ENCODE results near the gene VMP1.
A peak's percentile ranks its signal among the peaks of the same experiment; 100 is the strongest.
"Not testable (repeated sequence)": the region's sequence is repeated elsewhere in the genome, so short reads cannot be mapped to it uniquely, and the experiment has no call there.

Gene VMP1

GRCh38 chr17:59825533-59826322 is 118.3 kb downstream of the VMP1 start:
- no peak for DNase-seq (ENCODE audit: low read depth)
- no peak overlapping the region for H3K4me3 ChIP-seq (ENCODE audit: control insufficient read depth, low read depth, low read length)
- no peak for TF ChIP-seq CTCF (IDR thresholded peaks at IDR 0.05; ENCODE audit: control insufficient read depth, insufficient read depth, low read depth, low read length, missing control alignments)

- H3K4me3 ChIP-seq (ENCODE audit: control insufficient read depth, low read depth, low read length), result no peak overlapping the region
- TF ChIP-seq CTCF (IDR thresholded peaks at IDR 0.05; ENCODE audit: control insufficient read depth, insufficient read depth, low read depth, low read length, missing control alignments), result no peak
- DNase-seq (ENCODE audit: low read depth), result no peak
These were observed 119.4 kb downstream of the VMP1 start for GRCh38 chr17:59826706-59827453.

GRCh38 chr17:59827721-59828477 is 120.4 kb downstream of the VMP1 start:
- no peak for DNase-seq (ENCODE audit: low read depth)
- no peak overlapping the region for H3K4me3 ChIP-seq (ENCODE audit: control insufficient read depth, low read depth, low read length)

GRCh38 chr17:59828478-59828760 is 121.0 kb downstream of the VMP1 start:
- no peak overlapping the region for H3K4me3 ChIP-seq (ENCODE audit: control insufficient read depth, low read depth, low read length)
- TF ChIP-seq CTCF (IDR thresholded peaks at IDR 0.05; ENCODE audit: control insufficient read depth, insufficient read depth, low read depth, low read length, missing control alignments), result no peak
- no peak for DNase-seq (ENCODE audit: low read depth)

More at GRCh38 chr17:59827721-59828477, 120.4 kb downstream of the VMP1 start:
- TF ChIP-seq CTCF (IDR thresholded peaks at IDR 0.05; ENCODE audit: control insufficient read depth, insufficient read depth, low read depth, low read length, missing control alignments), result no peak

GRCh38 chr17:59828819-59829216 is 121.4 kb downstream of the VMP1 start:
- DNase-seq (ENCODE audit: low read depth); H3K4me3 ChIP-seq (ENCODE audit: control insufficient read depth, low read depth, low read length): not testable (repeated sequence)

GRCh38 chr17:59829217-59830006 is 122.0 kb downstream of the VMP1 start:
- no peak overlapping the region for H3K4me3 ChIP-seq (ENCODE audit: control insufficient read depth, low read depth, low read length)
- TF ChIP-seq CTCF (IDR thresholded peaks at IDR 0.05; ENCODE audit: control insufficient read depth, insufficient read depth, low read depth, low read length, missing control alignments), result no peak
- peak; percentile 98 for DNase-seq (ENCODE audit: low read depth)

Data from AG09309 (cell line).